Measurements from ENCODE around the gene GUCY1A2. TPM values are rescaled to one million over a fixed set of nuclear protein-coding genes. Genes with fewer than 3 reads are reported as not detected.

Gene GUCY1A2
- total RNA-seq, 4 donors from 2014 or later, result 2.9 to 8.6 (median 6.4) TPM

- ATAC-seq, result no peak
- no peak overlapping the region for H3K27ac ChIP-seq
- in situ Hi-C loops (cut with MboI; ENCODE audit: low sequenced_read_pairs in 4 of 4), result loop anchor here in 1 of 4 donors (25.0 kb wide), 1 partner anchor 328 kb away; no protein-coding TSS in a partner anchor
- H3K36me3 ChIP-seq, result no peaks in the 10 kb centered on the region
- no peaks in the 10 kb centered on the region for H3K4me1 ChIP-seq
- H3K9me3 ChIP-seq, result no peaks in the 10 kb centered on the region
- H3K27me3 ChIP-seq, result peaks cover 0 to 2% (median 0%) of the 10 kb centered on the region in 3 donors
- no peak for TF ChIP-seq POLR2A (IDR thresholded peaks at IDR 0.05)
- no peak for TF ChIP-seq CTCF (IDR thresholded peaks at IDR 0.05 in 4 of 5, conservative IDR thresholded peaks at IDR 0.05 in 1 of 5)
- intact Hi-C loops (cut with DNase I; ENCODE audit: low total_unique reads), result no loop called here
- DNase-seq, result no peak
- H3K4me3 ChIP-seq, result no peak overlapping the region
Measured at GRCh38 chr11:107040433-107041087, 22.3 kb upstream of the GUCY1A2 start.

GRCh38 chr11:107025673-107026072 is 7.4 kb upstream of the GUCY1A2 start:
- H3K4me3 ChIP-seq, result no peak overlapping the region
- intact Hi-C loops (cut with DNase I; ENCODE audit: low total_unique reads) (no loop called here), in situ Hi-C loops (cut with MboI; ENCODE audit: low sequenced_read_pairs in 4 of 4) (loop anchor here in 1 of 4 donors (25.0 kb wide), 1 partner anchor 313 kb away; no protein-coding TSS in a partner anchor)
- ATAC-seq, result no peak
- no peak for DNase-seq
- peaks cover 0 to 25% (median 7%) of the 10 kb centered on the region in 3 donors for H3K27me3 ChIP-seq
- no peak for TF ChIP-seq POLR2A (IDR thresholded peaks at IDR 0.05)
- TF ChIP-seq CTCF (IDR thresholded peaks at IDR 0.05 in 4 of 5, conservative IDR thresholded peaks at IDR 0.05 in 1 of 5), result no peak
- no peaks in the 10 kb centered on the region for H3K9me3 ChIP-seq
- no peaks in the 10 kb centered on the region for H3K36me3 ChIP-seq
- H3K27ac ChIP-seq, result no peak overlapping the region
- H3K4me1 ChIP-seq, result no peaks in the 10 kb centered on the region

- intact Hi-C loops (cut with DNase I; ENCODE audit: low total_unique reads), result no loop called here
- H3K27ac ChIP-seq, result no peak overlapping the region
- H3K4me3 ChIP-seq, result no peak overlapping the region
- no peak for TF ChIP-seq POLR2A (IDR thresholded peaks at IDR 0.05)
- no peak for TF ChIP-seq CTCF (IDR thresholded peaks at IDR 0.05 in 4 of 5, conservative IDR thresholded peaks at IDR 0.05 in 1 of 5)
- H3K4me1 ChIP-seq, result peaks cover 4 to 8% of the 10 kb centered on the region in 2 donors
- H3K9me3 ChIP-seq, result no peaks in the 10 kb centered on the region
- ATAC-seq (no peak), DNase-seq (no peak)
- H3K36me3 ChIP-seq, result no peaks in the 10 kb centered on the region
- in situ Hi-C loops (cut with MboI; ENCODE audit: low sequenced_read_pairs in 4 of 4), result no loop called here
- H3K27me3 ChIP-seq, result peaks cover 15 to 64% (median 32%) of the 10 kb centered on the region in 3 donors
Measured at GRCh38 chr11:107020594-107020993, 2.3 kb upstream of the GUCY1A2 start.

- in situ Hi-C loops (cut with MboI; ENCODE audit: low sequenced_read_pairs in 4 of 4) (no loop called here), intact Hi-C loops (cut with DNase I; ENCODE audit: low total_unique reads) (no loop called here)
- peak; percentile 51 to 61 for ATAC-seq
- Histone ChIP-seq H3K4me3 (peak overlapping the region; percentile 47 to 50 (median 48)), H3K27me3 (peaks cover 15 to 64% (median 36%) of the 10 kb centered on the region in 3 donors), H3K9me3 (no peaks in the 10 kb centered on the region), H3K36me3 (no peaks in the 10 kb centered on the region), H3K4me1 (peaks cover 4 to 8% of the 10 kb centered on the region in 2 donors), H3K27ac (no peak overlapping the region)
- DNase-seq, result peak in 1 of 2 donors; percentile 8
- TF ChIP-seq POLR2A (IDR thresholded peaks at IDR 0.05) (no peak), CTCF (IDR thresholded peaks at IDR 0.05 in 4 of 5, conservative IDR thresholded peaks at IDR 0.05 in 1 of 5) (no peak)
Measured at GRCh38 chr11:107018902-107019493, 722 bp upstream of the GUCY1A2 start.
